Hindlimb muscle (tissue), 1 donor: ENCODE data around the gene GTF2A1L. TPM values are rescaled to one million over a fixed set of nuclear protein-coding genes. Genes with fewer than 3 reads are reported as not detected.

Experiments used
- polyA plus RNA-seq: library from polyadenylated mRNA; unstranded; fragments of 120-200 nt; gene quantifications from one replicate; pipeline ENCODE4 v1.2.1, GENCODE V29; 2013; ENCODE audit not compliant: insufficient read length

GTF2A1L gene
- polyA plus RNA-seq, 1 donor, result not detected

Other genes starting within 250 kb of the GTF2A1L start
- 19.0 TPM for gene PPP1R21, start 177.1 kb upstream of the GTF2A1L start, polyA plus RNA-seq
- 10.1 TPM for gene STON1, start 87.7 kb upstream of the GTF2A1L start, polyA plus RNA-seq
- 0.25 TPM for gene LHCGR, start 137.9 kb downstream of the GTF2A1L start, polyA plus RNA-seq